Neural crest cell (in vitro differentiated cells): ENCODE results near the gene CYBRD1. TPM values are rescaled to one million over a fixed set of nuclear protein-coding genes. Genes with fewer than 3 reads are reported as not detected.

Experiments used
- DNase-seq: peaks from one replicate; pipeline ENCODE4 v3.0.0; 2021; ENCODE audit warnings: low read depth, mixed read lengths, low spot score
- H3K27ac Mint-ChIP-seq: one replicate; pipeline ENCODE4 v1.8.0; 2021; ENCODE audit warnings: mild to moderate bottlenecking, mixed read lengths; ENCODE audit not compliant: unreplicated experiment
- H3K27me3 Mint-ChIP-seq: 2 replicates; pipeline ENCODE4 v1.8.0; 2021; ENCODE audit warnings: low read depth, mild to moderate bottlenecking, mixed read lengths
- H3K36me3 Mint-ChIP-seq: 2 replicates; pipeline ENCODE4 v1.8.0; 2021; ENCODE audit warnings: low read depth, mild to moderate bottlenecking, mixed read lengths
- H3K4me1 Mint-ChIP-seq: 2 replicates; pipeline ENCODE4 v1.8.0; 2021; ENCODE audit warnings: mixed read lengths
- H3K4me3 Mint-ChIP-seq: one replicate; pipeline ENCODE4 v1.8.0; 2021; ENCODE audit warnings: mild to moderate bottlenecking, mixed read lengths
- H3K9me3 Mint-ChIP-seq: 2 replicates; pipeline ENCODE4 v1.8.0; 2021; ENCODE audit warnings: mixed read lengths
- total RNA-seq: library from RNA; stranded (reverse); gene quantifications from 2 replicates; pipeline ENCODE4 v1.2.1, GENCODE V29; 2021
- TF ChIP-seq, protein P1 (sequence below): fragments of 200-600 bp; sonication (generic); conservative IDR thresholded peaks from 2 replicates; pipeline ENCODE4 v1.5.0; 2021; ENCODE audit warnings: antibody characterized with exemption, mild to moderate bottlenecking

The CYBRD1 gene
- total RNA-seq, 1 donor from 2014 or later = 11.8 TPM

DNA sequence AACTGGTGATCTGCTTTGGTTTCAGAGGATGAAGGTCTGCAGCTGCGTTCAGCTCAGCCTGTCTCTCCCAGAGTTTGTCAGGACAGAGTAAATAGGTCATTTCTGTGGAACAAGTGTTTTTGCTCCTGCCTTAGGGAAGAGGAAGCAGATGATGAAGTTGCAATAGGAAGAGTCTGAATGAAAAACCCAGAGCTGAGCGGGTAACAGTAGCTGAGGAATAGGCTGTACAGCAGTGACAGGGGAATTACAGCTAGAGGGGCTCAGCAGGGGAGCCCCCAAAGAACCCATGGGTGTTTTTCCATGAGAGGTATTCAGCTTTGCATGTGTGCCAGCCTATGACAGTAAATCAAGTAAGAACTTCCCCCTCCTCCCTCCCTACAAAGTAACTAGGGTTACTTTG lies 10.3 kb upstream of the CYBRD1 start:
- Mint-ChIP-seq H3K9me3 (no peaks in the 10 kb centered on the region), H3K27me3 (no peaks in the 10 kb centered on the region), H3K4me1 (peaks cover 4% of the 10 kb centered on the region), H3K36me3 (no peaks in the 10 kb centered on the region), H3K4me3 (no peak overlapping the region), H3K27ac (no peak overlapping the region)
- TF ChIP-seq, protein P1, sequence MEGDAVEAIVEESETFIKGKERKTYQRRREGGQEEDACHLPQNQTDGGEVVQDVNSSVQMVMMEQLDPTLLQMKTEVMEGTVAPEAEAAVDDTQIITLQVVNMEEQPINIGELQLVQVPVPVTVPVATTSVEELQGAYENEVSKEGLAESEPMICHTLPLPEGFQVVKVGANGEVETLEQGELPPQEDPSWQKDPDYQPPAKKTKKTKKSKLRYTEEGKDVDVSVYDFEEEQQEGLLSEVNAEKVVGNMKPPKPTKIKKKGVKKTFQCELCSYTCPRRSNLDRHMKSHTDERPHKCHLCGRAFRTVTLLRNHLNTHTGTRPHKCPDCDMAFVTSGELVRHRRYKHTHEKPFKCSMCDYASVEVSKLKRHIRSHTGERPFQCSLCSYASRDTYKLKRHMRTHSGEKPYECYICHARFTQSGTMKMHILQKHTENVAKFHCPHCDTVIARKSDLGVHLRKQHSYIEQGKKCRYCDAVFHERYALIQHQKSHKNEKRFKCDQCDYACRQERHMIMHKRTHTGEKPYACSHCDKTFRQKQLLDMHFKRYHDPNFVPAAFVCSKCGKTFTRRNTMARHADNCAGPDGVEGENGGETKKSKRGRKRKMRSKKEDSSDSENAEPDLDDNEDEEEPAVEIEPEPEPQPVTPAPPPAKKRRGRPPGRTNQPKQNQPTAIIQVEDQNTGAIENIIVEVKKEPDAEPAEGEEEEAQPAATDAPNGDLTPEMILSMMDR = no peak
- no peak for DNase-seq

DNA sequence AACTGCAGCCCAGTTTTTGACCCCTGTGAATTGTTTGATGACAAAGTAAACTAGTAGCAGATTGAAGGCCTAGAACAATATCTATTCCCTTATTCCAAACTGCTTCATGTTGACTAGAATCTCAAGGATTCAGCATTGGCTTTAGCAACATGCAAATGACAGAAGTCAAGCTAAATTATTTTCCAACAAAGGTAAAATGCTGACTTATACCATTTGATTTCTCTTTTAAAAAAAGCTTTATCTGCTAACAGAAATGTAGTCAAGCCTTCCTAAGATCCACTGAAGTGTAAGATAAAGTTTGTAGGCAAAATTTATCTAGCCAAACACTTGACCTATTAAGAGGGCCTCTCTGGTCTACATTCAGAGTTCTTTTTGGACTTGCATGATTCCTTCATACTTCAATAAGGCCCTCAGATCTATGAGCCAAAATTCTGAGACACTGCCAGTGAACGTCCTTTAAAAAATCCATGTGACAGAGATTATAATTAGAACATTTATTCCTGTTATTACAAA lies 9.5 kb upstream of the CYBRD1 start:
- H3K27ac Mint-ChIP-seq = no peak overlapping the region
- TF ChIP-seq, protein P1 = no peak
- H3K4me3 Mint-ChIP-seq = no peak overlapping the region
- H3K9me3 Mint-ChIP-seq = no peaks in the 10 kb centered on the region
- no peaks in the 10 kb centered on the region for H3K27me3 Mint-ChIP-seq
- no peak for DNase-seq
- H3K4me1 Mint-ChIP-seq = peaks cover 4% of the 10 kb centered on the region
- H3K36me3 Mint-ChIP-seq = no peaks in the 10 kb centered on the region

DNA sequence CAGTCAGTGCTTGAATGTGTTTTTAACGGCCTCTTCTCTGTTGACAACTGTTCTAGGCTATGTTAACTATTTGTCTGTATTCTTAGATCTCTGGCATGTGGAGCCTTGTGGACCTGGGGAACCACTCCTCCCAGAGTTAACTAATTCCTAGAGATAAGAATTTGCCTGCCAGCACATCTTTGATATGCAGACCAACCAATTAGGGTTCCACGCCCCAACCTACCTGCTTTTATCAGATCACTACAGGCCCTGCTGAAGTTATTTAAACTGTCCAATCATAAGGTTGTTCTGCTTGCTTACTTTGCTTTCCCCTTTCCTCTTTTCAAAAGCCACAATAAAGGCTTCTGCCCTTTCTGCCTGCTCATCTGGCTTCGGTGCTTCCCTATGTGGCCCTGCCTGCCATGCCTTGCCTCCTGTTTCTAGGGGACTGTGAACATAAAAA lies 8.5 kb upstream of the CYBRD1 start:
- DNase-seq = no peak
- H3K27ac Mint-ChIP-seq = no peak overlapping the region
- H3K4me3 Mint-ChIP-seq = no peak overlapping the region
- H3K4me1 Mint-ChIP-seq = peaks cover 4% of the 10 kb centered on the region
- H3K27me3 Mint-ChIP-seq = no peaks in the 10 kb centered on the region
- TF ChIP-seq, protein P1 = no peak
- no peaks in the 10 kb centered on the region for H3K36me3 Mint-ChIP-seq
- H3K9me3 Mint-ChIP-seq = no peaks in the 10 kb centered on the region

DNA sequence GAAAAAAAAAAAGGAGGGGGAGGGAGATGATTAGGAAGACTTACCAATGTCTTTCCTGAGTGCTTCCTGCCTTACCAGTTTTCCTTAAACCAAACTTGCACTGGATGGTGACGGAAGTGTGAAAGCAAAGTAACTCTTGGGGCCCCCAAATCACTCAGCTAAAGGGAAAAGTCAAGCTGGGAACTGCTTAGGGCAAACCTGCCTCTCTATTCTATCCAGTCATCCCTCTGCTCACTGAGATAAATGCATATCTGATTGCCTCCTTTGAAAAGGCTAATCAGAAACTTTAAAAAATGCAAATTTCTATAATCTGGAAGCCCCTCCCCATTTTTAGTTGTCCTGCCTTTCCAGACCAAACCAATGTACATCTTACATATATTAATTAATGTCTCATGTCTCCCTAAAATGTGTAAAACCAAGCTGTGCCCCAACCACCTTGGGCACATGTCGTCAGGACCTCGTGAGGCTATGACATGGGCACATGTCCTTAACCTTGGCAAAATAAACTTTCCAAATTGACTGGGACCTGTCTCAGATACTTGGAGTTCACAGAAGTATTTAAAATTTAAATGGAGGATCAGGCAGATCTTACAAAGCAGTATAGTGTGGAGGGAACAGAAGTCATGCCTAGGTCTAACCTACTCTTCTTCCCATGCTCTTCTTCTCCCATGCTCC lies 7.2 kb upstream of the CYBRD1 start:
- DNase-seq = no peak
- H3K4me1 Mint-ChIP-seq = peaks cover 6% of the 10 kb centered on the region
- no peak overlapping the region for H3K4me3 Mint-ChIP-seq
- H3K27me3 Mint-ChIP-seq = no peaks in the 10 kb centered on the region
- TF ChIP-seq, protein P1 = no peak
- H3K9me3 Mint-ChIP-seq = no peaks in the 10 kb centered on the region
- no peaks in the 10 kb centered on the region for H3K36me3 Mint-ChIP-seq
- no peak overlapping the region for H3K27ac Mint-ChIP-seq

DNA sequence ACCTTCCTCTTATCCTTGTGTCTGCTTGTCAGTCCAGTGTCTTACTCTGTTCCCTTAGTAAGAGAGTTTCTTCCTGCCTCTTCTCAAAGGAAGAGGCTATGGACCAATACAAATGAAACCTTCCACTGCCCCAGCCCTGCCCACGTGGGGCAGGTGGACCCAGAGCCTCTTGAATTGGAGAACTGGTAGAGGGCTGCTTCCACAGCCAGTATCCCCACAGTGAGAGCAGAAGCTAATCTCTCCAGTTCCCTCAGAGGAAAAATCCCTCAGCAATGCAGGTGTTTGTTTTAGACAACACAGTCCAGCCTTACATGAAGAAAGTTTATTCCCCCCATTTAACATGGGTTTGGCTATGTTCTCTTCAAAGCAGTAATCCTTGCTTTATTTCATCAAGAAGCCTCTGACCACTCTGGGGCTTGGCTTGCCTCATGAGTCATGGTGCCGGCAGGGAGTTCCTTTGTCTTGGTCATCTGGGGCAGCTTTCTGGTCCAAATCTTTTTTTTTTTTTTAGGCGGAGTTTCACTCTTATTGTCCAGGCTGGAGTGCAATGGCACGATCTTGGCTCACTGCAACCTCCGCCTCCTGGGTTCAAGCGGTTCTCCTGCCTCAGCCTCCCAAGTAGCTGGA lies 6.5 kb upstream of the CYBRD1 start:
- no peak overlapping the region for H3K27ac Mint-ChIP-seq
- H3K4me1 Mint-ChIP-seq = peaks cover 10% of the 10 kb centered on the region
- H3K27me3 Mint-ChIP-seq = no peaks in the 10 kb centered on the region
- no peak for DNase-seq
- H3K36me3 Mint-ChIP-seq = no peaks in the 10 kb centered on the region
- TF ChIP-seq, protein P1 = no peak
- H3K4me3 Mint-ChIP-seq = no peak overlapping the region
- no peaks in the 10 kb centered on the region for H3K9me3 Mint-ChIP-seq
